ENCODE measurements around the gene ZKSCAN1. TPM values are rescaled to one million over a fixed set of nuclear protein-coding genes. Genes with fewer than 3 reads are reported as not detected.

ZKSCAN1 gene
- total and polyA plus RNA-seq, 2 donors (not counting 1 experiment from before 2014, with no cell fraction given) = 12.9 to 97.4 TPM

GRCh38 chr7:99997545-99998137 is 17.8 kb upstream of the ZKSCAN1 start:
- Histone ChIP-seq H3K79me2 (ENCODE audit: control insufficient read depth, insufficient read depth, low read length) (no peaks in the 10 kb centered on the region), H3K27me3 (replicated peaks in 1 of 4; ENCODE audit: control extremely low read depth in 1 of 4, control insufficient read depth in 3 of 4, insufficient read depth in 4 of 4, low read length in 3 of 4) (peaks cover 0 to 6% (median 0%) of the 10 kb centered on the region in 4 experiments), H3K36me3 (replicated peaks in 1 of 2; ENCODE audit: control extremely low read depth in 1 of 2, control insufficient read depth in 1 of 2, extremely low read depth in 1 of 2, insufficient read depth in 2 of 2, low read length in 1 of 2) (no peaks in the 10 kb centered on the region), H3K4me1 (ENCODE audit: control insufficient read depth in 2 of 2, insufficient read depth in 2 of 2, low read length in 2 of 2) (peaks cover 13 to 14% of the 10 kb centered on the region in 2 donors), H4K20me1 (ENCODE audit: control insufficient read depth, insufficient read depth, low read length, poor library complexity, severe bottlenecking) (no peaks in the 10 kb centered on the region), H3K27ac (ENCODE audit: low read length in 2 of 2) (peak overlapping the region; percentile 58 to 82), H3K9ac (ENCODE audit: low read length) (peak overlapping the region; percentile 86), H2AFZ (ENCODE audit: insufficient read depth, low read depth, low read length, poor library complexity, severe bottlenecking) (peak overlapping the region; percentile 100), H3K4me3 (ENCODE audit: control extremely low read depth in 1 of 5, extremely low read depth in 1 of 5, insufficient read depth in 1 of 5, low read depth in 2 of 5, low read length in 4 of 5) (peak overlapping the region in 4 of 5 experiments; percentile 59 to 85 (median 68)), H3K9me3 (ENCODE audit: control extremely low read depth in 1 of 3, control insufficient read depth in 2 of 3, insufficient read depth in 1 of 3, low read length in 2 of 3) (no peaks in the 10 kb centered on the region), H3K4me2 (replicated peaks; ENCODE audit: low read depth, low read length, poor library complexity, severe bottlenecking) (peak overlapping the region; percentile 94)
- peak; percentile 81 for DNase-seq
- ATAC-seq (ENCODE audit: low read depth) = peak; percentile 90
- Mint-ChIP-seq H3K4me3 (peak overlapping the region; percentile 83), H3K27me3 (peaks cover 8% of the 10 kb centered on the region), H3K9me3 (ENCODE audit: insufficient read depth) (no peaks in the 10 kb centered on the region), H3K4me1 (peaks cover 10% of the 10 kb centered on the region), H3K27ac (peak overlapping the region; percentile 80)
- 5% methylated on average over 34 of the region's 35 CpGs for WGBS (ENCODE audit: insufficient coverage)
- ChIA-PET CTCF (interaction anchor here (0.9 to 3.2 kb wide), 6 partner anchors 11 to 133 kb away, joined by 3 to 12 read pairs (median 4); partner anchors contain the start of genes TRIM4, ZKSCAN1 and ZSCAN21), POLR2A (interaction anchor here (1.3 to 1.9 kb wide), 2 partner anchors 18 to 78 kb away, joined by 3 to 14 read pairs; partner anchors contain the start of genes TRIM4 and ZKSCAN1)
- TF ChIP-seq EZH2 (IDR thresholded peaks at IDR 0.05; ENCODE audit: borderline replicate concordance, insufficient read depth, low read depth, low read length, poor library complexity, severe bottlenecking) (no peak), CTCF (IDR thresholded peaks at IDR 0.05) (no peak)
- intact Hi-C loops (cut with micrococcal nuclease) = loop anchor here (1.0 kb wide), 2 partner anchors 18 to 52 kb away; partner anchors contain the start of genes ZKSCAN1 and ZSCAN21

DNA sequence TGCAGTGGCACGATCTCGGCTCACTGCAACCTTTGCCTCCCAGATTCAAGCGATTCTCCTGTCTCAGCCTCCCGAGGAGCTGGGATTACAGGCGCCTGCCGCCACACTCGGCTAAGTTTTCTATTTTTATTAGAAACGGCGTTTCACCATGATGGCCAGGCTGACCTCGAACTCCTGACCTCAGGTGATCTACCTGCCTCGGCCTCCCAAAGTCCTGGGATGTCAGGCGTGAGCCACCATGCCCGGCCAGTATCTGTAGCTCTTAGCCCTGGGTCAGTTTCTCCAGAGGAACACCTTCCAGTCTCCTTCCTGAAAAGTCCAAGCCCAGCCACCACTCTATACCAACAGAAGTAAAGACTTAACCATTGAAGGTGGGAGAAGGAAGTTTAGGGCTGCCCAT is 15.2 kb upstream of the ZKSCAN1 start:
- Histone ChIP-seq H3K9ac (ENCODE audit: low read length) (no peak overlapping the region), H3K36me3 (replicated peaks in 1 of 2; ENCODE audit: control extremely low read depth in 1 of 2, control insufficient read depth in 1 of 2, extremely low read depth in 1 of 2, insufficient read depth in 2 of 2, low read length in 1 of 2) (no peaks in the 10 kb centered on the region), H3K27ac (ENCODE audit: low read length in 2 of 2) (no peak overlapping the region), H3K27me3 (replicated peaks in 1 of 4; ENCODE audit: control extremely low read depth in 1 of 4, control insufficient read depth in 3 of 4, insufficient read depth in 4 of 4, low read length in 3 of 4) (no peaks in the 10 kb centered on the region), H4K20me1 (ENCODE audit: control insufficient read depth, insufficient read depth, low read length, poor library complexity, severe bottlenecking) (no peaks in the 10 kb centered on the region), H3K4me1 (ENCODE audit: control insufficient read depth in 2 of 2, insufficient read depth in 2 of 2, low read length in 2 of 2) (peaks cover 13 to 14% of the 10 kb centered on the region in 2 donors), H3K4me3 (ENCODE audit: control extremely low read depth in 1 of 5, extremely low read depth in 1 of 5, insufficient read depth in 1 of 5, low read depth in 2 of 5, low read length in 4 of 5) (no peak overlapping the region), H2AFZ (ENCODE audit: insufficient read depth, low read depth, low read length, poor library complexity, severe bottlenecking) (no peak overlapping the region), H3K79me2 (ENCODE audit: control insufficient read depth, insufficient read depth, low read length) (no peaks in the 10 kb centered on the region), H3K9me3 (ENCODE audit: control extremely low read depth in 1 of 3, control insufficient read depth in 2 of 3, insufficient read depth in 1 of 3, low read length in 2 of 3) (no peaks in the 10 kb centered on the region), H3K4me2 (replicated peaks; ENCODE audit: low read depth, low read length, poor library complexity, severe bottlenecking) (no peak overlapping the region)
- no peaks in the 10 kb centered on the region for H3K9me3 Mint-ChIP-seq (ENCODE audit: insufficient read depth)
- intact Hi-C loops (cut with micrococcal nuclease) = no loop called here
- WGBS (ENCODE audit: insufficient coverage) = 97% methylated on average over 11 of the region's 13 CpGs
- peaks cover 10% of the 10 kb centered on the region for H3K4me1 Mint-ChIP-seq
- H3K27ac Mint-ChIP-seq = no peak overlapping the region
- TF ChIP-seq EZH2 (IDR thresholded peaks at IDR 0.05; ENCODE audit: borderline replicate concordance, insufficient read depth, low read depth, low read length, poor library complexity, severe bottlenecking) (no peak), CTCF (IDR thresholded peaks at IDR 0.05) (no peak)
- H3K4me3 Mint-ChIP-seq = no peak overlapping the region
- ChIA-PET CTCF (interaction anchor here (0.7 kb wide), 1 partner anchor 1244 kb away, joined by 3 read pairs; no protein-coding TSS in a partner anchor), POLR2A (no interaction called here)
- H3K27me3 Mint-ChIP-seq = peaks cover 3% of the 10 kb centered on the region
- DNase-seq (no peak), ATAC-seq (ENCODE audit: low read depth) (no peak)

All from B cell (primary cell).